VCaP (cell line): Measurements from ENCODE around the gene CRK.
A peak's percentile ranks its signal among the peaks of the same experiment; 100 is the strongest.

Experiments used
- H3K27ac ChIP-seq: fragments of 450-650 bp; 2 replicates; pipeline ENCODE4 v1.5.1; 2017
- CTCF ChIP-seq: fragments of 450-650 bp; conservative IDR thresholded peaks from 2 replicates; pipeline ENCODE4 v1.5.1; 2017; ENCODE audit warnings: mild to moderate bottlenecking, moderate library complexity

The CRK gene

DNA sequence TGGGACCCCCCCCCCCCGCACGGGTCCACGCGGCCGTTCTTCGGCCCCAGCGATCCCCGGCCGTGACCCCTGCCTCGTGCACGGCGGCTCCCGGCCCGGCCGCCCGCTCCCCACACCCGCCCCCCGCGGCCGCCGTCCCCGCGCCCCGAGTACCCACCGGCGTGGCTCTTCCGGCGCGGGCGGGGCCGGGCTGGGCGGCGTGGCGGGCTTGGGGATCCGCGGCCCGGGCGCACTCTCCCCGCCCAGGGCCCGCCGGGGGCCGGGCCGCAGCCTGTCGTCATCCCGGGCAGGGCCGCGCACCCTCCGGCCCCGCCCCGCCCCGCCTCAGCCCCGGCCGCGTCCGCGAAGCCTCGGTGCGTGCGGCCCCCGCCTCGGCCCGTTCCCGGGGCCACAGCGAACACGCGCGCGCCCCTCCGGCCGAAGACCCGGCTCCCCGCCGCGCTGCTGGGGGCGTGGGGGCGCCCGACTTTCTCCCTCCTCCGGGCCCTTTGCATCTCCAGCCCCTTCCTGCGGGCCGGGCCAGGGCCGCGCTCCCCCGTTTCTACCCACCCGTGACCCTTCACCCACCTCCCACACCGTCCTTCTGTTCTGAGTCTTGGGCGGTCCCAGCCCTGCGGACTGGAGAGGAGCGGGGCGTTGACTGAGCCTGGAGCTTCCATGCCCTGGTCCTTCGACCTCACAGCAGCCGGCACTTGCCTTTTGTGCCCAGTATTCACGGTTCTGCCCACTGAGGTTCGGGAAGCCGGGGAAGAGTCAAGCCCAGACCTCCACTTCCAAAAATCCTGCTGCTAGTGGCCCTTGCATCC is 35.6 kb upstream of the CRK start:
- H3K27ac ChIP-seq = peak overlapping the region; percentile 94

GRCh38 chr17:1490643-1491442 is 34.8 kb upstream of the CRK start:
- no peak for TF ChIP-seq CTCF
- peak overlapping the region; percentile 94 for H3K27ac ChIP-seq

More for the DNA sequence above, 35.6 kb upstream of the CRK start:
- no peak for TF ChIP-seq CTCF

- no peak for TF ChIP-seq CTCF
- peak overlapping the region; percentile 94 for H3K27ac ChIP-seq
Measured at GRCh38 chr17:1488826-1489270, 32.8 kb upstream of the CRK start.

GRCh38 chr17:1487939-1488825 is 32.1 kb upstream of the CRK start:
- H3K27ac ChIP-seq = peak overlapping the region; percentile 94
- no peak for TF ChIP-seq CTCF

GRCh38 chr17:1486802-1487695 is 31.0 kb upstream of the CRK start:
- no peak for TF ChIP-seq CTCF
- peak overlapping the region; percentile 94 for H3K27ac ChIP-seq

DNA sequence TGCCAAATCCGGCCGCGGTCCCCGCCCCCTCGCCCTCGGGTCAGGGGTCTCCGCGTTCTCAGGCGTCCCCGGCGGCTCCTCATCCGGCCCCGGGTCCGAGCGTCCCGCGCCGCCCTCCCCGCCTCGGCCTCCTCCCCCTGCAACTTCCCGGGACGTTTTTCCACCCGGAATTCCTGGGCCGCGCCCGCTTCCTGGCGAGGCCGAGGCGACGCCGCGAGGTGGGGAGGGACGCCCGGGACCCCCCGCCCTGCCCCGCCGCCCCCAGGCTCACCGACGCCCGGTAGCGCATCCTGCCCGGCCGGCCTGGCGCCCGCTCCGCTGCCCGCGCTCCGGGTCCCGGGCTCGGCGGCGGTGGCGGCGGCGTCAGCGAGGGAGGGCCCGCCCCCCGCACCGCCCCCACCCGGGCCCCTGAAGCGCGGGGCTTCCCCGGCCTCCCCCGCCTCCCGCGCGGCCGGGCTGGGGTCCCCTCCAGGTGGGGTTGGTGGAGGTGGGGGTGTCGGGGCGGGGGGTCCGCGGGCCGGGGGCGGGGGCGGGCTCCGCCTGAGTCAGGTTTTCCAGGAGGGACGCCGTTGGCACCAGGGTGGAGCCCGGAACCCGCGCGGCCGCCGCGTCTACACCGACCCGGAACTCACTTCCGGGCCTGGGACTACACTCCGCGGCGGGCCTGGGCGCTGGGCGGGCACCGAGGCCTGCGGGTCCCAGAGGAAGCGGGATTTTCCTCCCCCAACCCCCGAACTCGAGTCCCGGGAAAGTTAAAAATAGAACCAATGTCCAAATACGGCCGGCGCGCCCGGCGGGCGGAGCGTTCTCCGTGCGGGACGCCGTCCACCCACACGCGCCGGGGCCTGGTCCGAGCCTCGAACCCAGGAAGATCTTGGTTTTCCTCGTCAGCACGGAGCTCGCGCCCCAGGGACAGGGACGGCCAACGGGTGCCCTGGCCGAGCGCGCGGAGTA is 29.7 kb upstream of the CRK start:
- TF ChIP-seq CTCF = no peak

More for the DNA sequence above, 29.7 kb upstream of the CRK start:
- H3K27ac ChIP-seq = peak overlapping the region; percentile 94
